Activated CD4-positive, alpha-beta T cell treated with anti-CD3 and anti-CD28 coated beads, Interleukin-2, amount 50 U/mL, for 48 hours (primary cell): Measurements from ENCODE around the gene TMEM170B.

Source experiments
- DNase-seq, 2 experiments: peaks; one replicate each; pipeline ENCODE4 v3.0.0-alpha.2; 2020

Gene TMEM170B

DNA sequence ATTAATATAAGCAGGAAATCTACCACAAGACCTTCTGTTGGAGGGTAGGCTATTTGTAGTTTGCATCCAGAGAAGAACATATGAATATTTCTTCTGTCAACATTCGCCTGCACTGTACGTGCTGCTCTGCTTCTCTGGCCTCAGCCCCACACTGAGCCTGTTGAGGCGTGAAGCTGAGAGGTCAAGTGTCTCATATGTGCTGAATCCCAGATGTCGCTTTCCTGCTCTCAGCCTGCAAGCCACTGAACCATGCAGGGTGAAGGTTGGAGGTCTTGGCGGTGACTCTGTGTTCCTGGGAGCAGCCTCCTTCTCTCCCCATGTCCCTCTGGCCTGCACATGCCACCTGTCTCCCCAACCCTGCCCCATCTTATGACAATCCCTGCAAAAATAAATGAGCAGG, 83.6 kb downstream of the TMEM170B start:
- no peak for DNase-seq

GRCh38 chr6:11622156-11622555, 84.6 kb downstream of the TMEM170B start:
- DNase-seq, result no peak

- DNase-seq, result no peak
Measured at GRCh38 chr6:11623272-11623671, 85.7 kb downstream of the TMEM170B start.

GRCh38 chr6:11625302-11625701, 87.8 kb downstream of the TMEM170B start:
- DNase-seq, result no peak

- no peak for DNase-seq
Measured at GRCh38 chr6:11626356-11626755, 88.8 kb downstream of the TMEM170B start.

DNA sequence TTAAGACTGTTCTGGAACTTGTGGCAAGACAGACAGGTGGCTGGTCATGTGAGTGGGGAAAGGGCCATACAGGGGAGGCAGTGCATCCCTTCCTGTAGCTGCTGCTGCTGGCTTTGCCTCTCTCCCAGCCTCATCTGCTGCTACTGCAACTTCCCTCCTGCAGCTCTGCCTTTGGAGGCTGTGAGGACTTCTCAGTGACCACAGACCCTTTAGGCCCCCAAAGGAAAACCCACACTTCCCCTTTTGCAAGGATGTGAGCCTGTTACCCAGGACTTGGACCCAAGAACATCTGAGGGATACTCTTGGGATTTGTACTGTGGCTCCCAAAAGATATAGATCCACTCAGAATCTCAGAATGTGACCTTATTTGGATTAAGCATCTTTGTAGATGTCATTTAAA, 91.0 kb downstream of the TMEM170B start:
- no peak for DNase-seq

DNA sequence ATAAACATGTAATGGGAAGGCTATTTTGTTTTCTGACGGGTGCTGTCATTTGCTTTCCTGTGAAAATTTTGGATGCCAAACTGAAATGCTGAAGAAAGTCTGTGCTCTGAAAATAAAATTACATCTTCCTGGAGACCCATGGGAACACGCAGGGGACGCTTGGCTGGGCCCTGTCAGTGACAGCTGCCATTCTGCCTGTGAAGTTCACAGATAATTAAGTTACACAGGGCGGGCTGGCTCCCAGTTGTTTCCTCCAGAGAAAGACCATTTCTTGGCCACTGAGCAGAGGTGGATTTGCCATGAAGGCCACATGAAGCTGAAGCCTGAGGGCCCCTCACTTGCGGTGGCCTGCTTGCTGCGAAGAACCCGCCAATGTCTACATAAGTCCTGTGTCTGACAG, 93.5 kb downstream of the TMEM170B start:
- DNase-seq, result no peak

- no peak for DNase-seq
Measured at GRCh38 chr6:11631539-11631938, 94.0 kb downstream of the TMEM170B start.

GRCh38 chr6:11632231-11632630, 94.7 kb downstream of the TMEM170B start:
- no peak for DNase-seq

DNA sequence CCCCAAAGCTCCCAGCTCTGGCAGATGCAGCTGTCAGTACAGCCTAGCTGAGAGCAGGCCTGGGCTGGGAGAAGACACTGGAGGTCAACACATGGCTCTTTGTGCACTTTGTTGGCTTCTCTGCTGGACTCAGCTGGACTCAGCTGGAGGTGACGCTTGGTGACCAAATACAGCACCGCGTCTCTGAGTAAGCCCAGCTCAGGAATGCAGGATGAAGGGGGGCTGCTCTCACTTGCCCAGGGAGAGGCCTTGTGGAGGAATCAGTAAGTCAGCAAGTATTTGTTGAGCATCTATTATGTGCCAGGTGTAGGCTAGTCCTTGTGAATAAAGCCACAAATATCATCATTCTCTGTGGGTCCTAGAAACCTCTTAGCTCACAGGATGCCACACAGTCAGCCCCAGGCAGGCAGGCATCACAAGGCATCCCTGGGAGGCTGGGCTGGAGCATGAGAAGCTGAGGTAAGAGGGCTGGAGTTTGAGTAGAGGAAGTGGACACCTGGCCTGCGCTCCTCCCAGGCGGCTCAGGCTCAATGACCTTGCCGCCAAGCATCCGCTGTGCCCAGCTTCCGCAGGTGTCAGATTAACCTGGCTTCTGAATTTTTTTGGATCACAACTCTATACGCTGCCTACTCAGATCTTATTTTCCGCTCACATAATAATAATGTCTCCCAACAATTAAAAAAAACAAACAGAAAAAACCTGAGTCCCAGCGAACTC, 95.4 kb downstream of the TMEM170B start:
- DNase-seq, result no peak
